Measurements from ENCODE around the gene RASSF6.
A peak's percentile ranks its signal among the peaks of the same experiment; 100 is the strongest.

- TF ChIP-seq CTCF (IDR thresholded peaks at IDR 0.05; ENCODE audit: low read depth, low read length, poor library complexity, severe bottlenecking): peak; percentile 49
- TF ChIP-seq EZH2phosphoT487 (IDR thresholded peaks at IDR 0.05; ENCODE audit: borderline replicate concordance, low read length): no peak
Observed at GRCh38 chr4:73615613-73616012, 4.6 kb downstream of the RASSF6 start.

Data from DOHH2 (cell line).